GM12878 (cell line): Measurements from ENCODE around the gene PDE11A.

Source experiments
- GABPA ChIP-seq: IDR thresholded peaks from 2 replicates; pipeline ENCODE4 v1.6.1; 2014; ENCODE audit warnings: antibody characterized with exemption, low read depth, mild to moderate bottlenecking, inconsistent platforms
- TF ChIP-seq, protein P1 (sequence below), 3 experiments: IDR thresholded peaks in 2 of 3; conservative IDR thresholded peaks in 1 of 3; 2 replicates each; pipeline ENCODE4 v1.5.1; 2011; ENCODE audit warnings: low read depth in 3 of 3, low read length in 3 of 3, mild to moderate bottlenecking in 3 of 3, control low read depth in 2 of 3, moderate library complexity in 2 of 3, inconsistent platforms in 1 of 3, mixed read lengths in 1 of 3; ENCODE audit not compliant: control insufficient read depth in 2 of 3, insufficient read depth in 1 of 3; ENCODE audit errors: extremely low read depth in 1 of 3

DNA sequence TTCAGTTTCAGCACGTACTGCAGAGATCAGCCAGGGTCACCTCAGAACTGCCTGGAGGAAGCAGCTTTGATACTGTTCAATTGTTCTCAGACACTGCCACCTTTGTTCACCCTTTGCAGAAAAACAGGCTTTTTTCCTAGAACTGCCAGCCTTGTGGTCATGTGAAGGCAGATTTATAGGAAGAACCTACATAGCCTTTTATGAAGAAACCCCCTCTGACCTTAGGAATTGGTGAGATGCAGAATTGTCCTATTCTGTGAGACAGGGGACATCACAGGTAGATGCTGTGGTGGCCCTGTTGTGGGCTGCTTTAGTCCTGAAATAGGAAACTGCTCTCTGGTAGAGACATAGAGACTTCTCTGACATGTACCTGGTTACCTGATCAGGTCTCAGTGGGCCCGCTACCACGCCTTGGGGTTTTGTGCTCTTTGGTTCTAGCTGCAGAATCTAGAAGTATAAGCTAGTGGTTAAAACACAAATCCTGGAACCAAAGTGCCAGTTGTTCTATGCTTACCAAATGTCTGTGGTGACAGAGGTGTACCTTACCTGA, 473.4 kb downstream of the PDE11A start:
- TF ChIP-seq, protein P1, sequence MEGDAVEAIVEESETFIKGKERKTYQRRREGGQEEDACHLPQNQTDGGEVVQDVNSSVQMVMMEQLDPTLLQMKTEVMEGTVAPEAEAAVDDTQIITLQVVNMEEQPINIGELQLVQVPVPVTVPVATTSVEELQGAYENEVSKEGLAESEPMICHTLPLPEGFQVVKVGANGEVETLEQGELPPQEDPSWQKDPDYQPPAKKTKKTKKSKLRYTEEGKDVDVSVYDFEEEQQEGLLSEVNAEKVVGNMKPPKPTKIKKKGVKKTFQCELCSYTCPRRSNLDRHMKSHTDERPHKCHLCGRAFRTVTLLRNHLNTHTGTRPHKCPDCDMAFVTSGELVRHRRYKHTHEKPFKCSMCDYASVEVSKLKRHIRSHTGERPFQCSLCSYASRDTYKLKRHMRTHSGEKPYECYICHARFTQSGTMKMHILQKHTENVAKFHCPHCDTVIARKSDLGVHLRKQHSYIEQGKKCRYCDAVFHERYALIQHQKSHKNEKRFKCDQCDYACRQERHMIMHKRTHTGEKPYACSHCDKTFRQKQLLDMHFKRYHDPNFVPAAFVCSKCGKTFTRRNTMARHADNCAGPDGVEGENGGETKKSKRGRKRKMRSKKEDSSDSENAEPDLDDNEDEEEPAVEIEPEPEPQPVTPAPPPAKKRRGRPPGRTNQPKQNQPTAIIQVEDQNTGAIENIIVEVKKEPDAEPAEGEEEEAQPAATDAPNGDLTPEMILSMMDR (IDR thresholded peaks at IDR 0.05 in 2 of 3, conservative IDR thresholded peaks at IDR 0.05 in 1 of 3; ENCODE audit: control insufficient read depth in 2 of 3, extremely low read depth in 1 of 3, insufficient read depth in 1 of 3, low read depth in 3 of 3, low read length in 3 of 3): no peak
- no peak for TF ChIP-seq GABPA
